Keratinocyte (primary cell): Measurements from ENCODE around the gene GALNT14. TPM values are rescaled to one million over a fixed set of nuclear protein-coding genes. Genes with fewer than 3 reads are reported as not detected.

ENCODE experiments used
- DNase-seq: peaks from one replicate; pipeline ENCODE4 v3.0.0-alpha.2; 2011; ENCODE audit warnings: low read depth, missing footprints, low spot score
- FAIRE-seq: peaks from 2 replicates; lab custom pipeline; 2011; peaks lifted over from hg19 to GRCh38; lab: Jason Lieb, UNC
- H2AFZ ChIP-seq: 2 replicates; pipeline ENCODE4 v1.6.0; 2012; ENCODE audit warnings: low read length, control low read depth, inconsistent platforms; ENCODE audit not compliant: control insufficient read depth
- H3K27ac ChIP-seq: 2 replicates; pipeline ENCODE4 v1.5.1; 2011; ENCODE audit warnings: low read length; ENCODE audit not compliant: control insufficient read depth, insufficient read depth
- H3K27me3 ChIP-seq: 3 replicates; pipeline ENCODE4 v1.6.0; 2011; ENCODE audit warnings: low read length; ENCODE audit not compliant: control insufficient read depth, insufficient read depth; ENCODE audit errors: extremely low read depth
- H3K36me3 ChIP-seq, 2 experiments: 2 replicates in 1 of 2; 3 replicates in 1 of 2; pipeline ENCODE4 v1.5.1; 2011; ENCODE audit warnings: low read length in 2 of 2, mild to moderate bottlenecking in 1 of 2; ENCODE audit not compliant: control insufficient read depth in 2 of 2, insufficient read depth in 2 of 2; ENCODE audit errors: extremely low read depth in 1 of 2
- H3K4me1 ChIP-seq: 3 replicates; pipeline ENCODE4 v1.5.1; 2011; ENCODE audit warnings: low read length; ENCODE audit not compliant: control insufficient read depth, insufficient read depth; ENCODE audit errors: extremely low read depth
- H3K4me2 ChIP-seq: 3 replicates; pipeline ENCODE4 v1.6.0; 2011; ENCODE audit warnings: low read depth, low read length; ENCODE audit not compliant: control insufficient read depth, insufficient read depth; ENCODE audit errors: extremely low read depth
- H3K4me3 ChIP-seq, 3 experiments: fragments of 200-600 bp in 1 of 3; sonication (generic) in 1 of 3; 2 replicates in 2 of 3; 3 replicates in 1 of 3; pipeline ENCODE4 v1.5.1; 2011 to 2016; ENCODE audit warnings: low read length in 3 of 3, mild to moderate bottlenecking in 3 of 3, control low read depth in 2 of 3, inconsistent platforms in 1 of 3, low read depth in 1 of 3, mixed read lengths in 1 of 3, mixed run types in 1 of 3, moderate library complexity in 1 of 3; ENCODE audit not compliant: control insufficient read depth in 2 of 3, insufficient read depth in 2 of 3; ENCODE audit errors: extremely low read depth in 1 of 3
- H3K79me2 ChIP-seq: 2 replicates; pipeline ENCODE4 v1.6.0; 2012; ENCODE audit warnings: low read length; ENCODE audit not compliant: control insufficient read depth, insufficient read depth
- H3K9ac ChIP-seq: 3 replicates; pipeline ENCODE4 v1.6.0; 2011; ENCODE audit warnings: low read length; ENCODE audit not compliant: control insufficient read depth, insufficient read depth; ENCODE audit errors: extremely low read depth
- H3K9me1 ChIP-seq: 3 replicates; pipeline ENCODE4 v1.6.0; 2011; ENCODE audit warnings: low read length; ENCODE audit not compliant: control insufficient read depth, insufficient read depth; ENCODE audit errors: extremely low read depth
- H3K9me3 ChIP-seq: 2 replicates; pipeline ENCODE4 v1.5.1; 2012; ENCODE audit warnings: low read depth, low read length; ENCODE audit not compliant: control insufficient read depth
- H4K20me1 ChIP-seq: 3 replicates; pipeline ENCODE4 v1.6.0; 2011; ENCODE audit warnings: low read length; ENCODE audit not compliant: control insufficient read depth, insufficient read depth; ENCODE audit errors: extremely low read depth
- CTCF ChIP-seq, 3 experiments: IDR thresholded peaks in 1 of 3; conservative IDR thresholded peaks in 1 of 3; optimal IDR thresholded peaks in 1 of 3; 2 replicates in 2 of 3; 3 replicates in 1 of 3; pipeline versions ENCODE3 to v1.5.1; 2011; ENCODE audit warnings: low read length in 3 of 3, mild to moderate bottlenecking in 3 of 3, moderate library complexity in 2 of 3, control low read depth in 1 of 3, inconsistent platforms in 1 of 3; ENCODE audit not compliant: insufficient read depth in 2 of 3; ENCODE audit errors: extremely low read depth in 1 of 3
- EZH2 ChIP-seq: IDR thresholded peaks from one replicate; pipeline ENCODE4 v1.6.1; 2012; ENCODE audit warnings: inconsistent platforms, mild to moderate bottlenecking, low read length, moderate library complexity
- dilution Hi-C: fragments of 300-500 bp; cut with MboI; formaldehyde crosslinking; loops from one replicate; pipeline ENCODE4 v1.7.0; 2020; ENCODE audit warnings: low sequenced_read_pairs; ENCODE audit not compliant: extremely low pct_ligation_motif_present
- polyA plus RNA-seq, 5 experiments: library from polyadenylated mRNA; depleted of rRNA in 3 of 5; stranded (reverse) in 3 of 5; stranded (forward) in 1 of 5; unstranded in 1 of 5; fragments of >200 nt; gene quantifications; 1 replicate in 1 of 5; 2 replicates in 3 of 5; 3 replicates in 1 of 5; pipeline versions ENCODE4 v1.2.1 to v1.2.3, GENCODE V29; 2011 to 2012; ENCODE audit warnings: missing spikeins in 2 of 5, low read depth in 1 of 5, low replicate concordance in 1 of 5

GALNT14 gene
- polyA plus RNA-seq, 1 donor (not counting 4 experiments of a cell fraction or from before 2014, with no cell fraction given): 27.4 TPM

- no peaks in the 10 kb centered on the region for H3K4me1 ChIP-seq
- no peak for TF ChIP-seq CTCF (optimal IDR thresholded peaks at IDR 0.05 in 1 of 3, IDR thresholded peaks at IDR 0.05 in 1 of 3, conservative IDR thresholded peaks at IDR 0.05 in 1 of 3; ENCODE audit: extremely low read depth in 1 of 3, insufficient read depth in 2 of 3, low read length in 3 of 3)
- no peak for TF ChIP-seq EZH2
- dilution Hi-C loops: no loop called here
- no peak for DNase-seq
- H3K9me3 ChIP-seq: no peaks in the 10 kb centered on the region
- no peak overlapping the region for H3K27ac ChIP-seq
- H2AFZ ChIP-seq: no peak overlapping the region
- no peaks in the 10 kb centered on the region for H4K20me1 ChIP-seq
- H3K79me2 ChIP-seq: no peaks in the 10 kb centered on the region
- H3K4me3 ChIP-seq: no peak overlapping the region
- no peak for FAIRE-seq
- no peak overlapping the region for H3K9ac ChIP-seq
- no peaks in the 10 kb centered on the region for H3K36me3 ChIP-seq
- no peaks in the 10 kb centered on the region for H3K27me3 ChIP-seq
- H3K9me1 ChIP-seq: no peaks in the 10 kb centered on the region
- no peak overlapping the region for H3K4me2 ChIP-seq
Observed at GRCh38 chr2:30903326-30903725, 234.9 kb downstream of the GALNT14 start.

- Histone ChIP-seq H3K27ac (no peak overlapping the region), H3K79me2 (no peaks in the 10 kb centered on the region), H3K4me3 (no peak overlapping the region), H3K27me3 (no peaks in the 10 kb centered on the region), H2AFZ (no peak overlapping the region), H3K4me2 (no peak overlapping the region), H3K4me1 (no peaks in the 10 kb centered on the region), H3K36me3 (no peaks in the 10 kb centered on the region), H3K9ac (no peak overlapping the region), H4K20me1 (no peaks in the 10 kb centered on the region), H3K9me3 (no peaks in the 10 kb centered on the region), H3K9me1 (no peaks in the 10 kb centered on the region)
- TF ChIP-seq CTCF (optimal IDR thresholded peaks at IDR 0.05 in 1 of 3, IDR thresholded peaks at IDR 0.05 in 1 of 3, conservative IDR thresholded peaks at IDR 0.05 in 1 of 3; ENCODE audit: extremely low read depth in 1 of 3, insufficient read depth in 2 of 3, low read length in 3 of 3) (no peak), EZH2 (no peak)
- DNase-seq (no peak), FAIRE-seq (no peak)
- dilution Hi-C loops: no loop called here
Observed at GRCh38 chr2:30900381-30900780, 237.9 kb downstream of the GALNT14 start.
